GM18520 (cell line): ENCODE data around the gene C5orf47.

ENCODE experiments used
- ATAC-seq: cut with Tn5 transposase; IDR thresholded peaks from one replicate; pipeline ENCODE4 v1.9.1; 2021; ENCODE audit not compliant: unreplicated experiment

The C5orf47 gene

GRCh38 chr5:174022384-174023095 lies 33.6 kb downstream of the C5orf47 start:
- no peak for ATAC-seq

GRCh38 chr5:174030286-174030685 lies 41.3 kb downstream of the C5orf47 start:
- ATAC-seq = no peak

- ATAC-seq = no peak
Measured at GRCh38 chr5:174044466-174045254, 55.7 kb downstream of the C5orf47 start.

- ATAC-seq = no peak
Measured at GRCh38 chr5:174045470-174046025, 56.6 kb downstream of the C5orf47 start, which contains the start of gene NSG2. TSS of gene NSG2 (plus strand) at chr5:174045706. CDS start at chr5:174046756, 1,050 bp downstream.

GRCh38 chr5:174046558-174046957 lies 57.6 kb downstream of the C5orf47 start:
- no peak for ATAC-seq

- no peak for ATAC-seq
Measured at GRCh38 chr5:174047472-174048099, 58.6 kb downstream of the C5orf47 start.

- no peak for ATAC-seq
Measured at GRCh38 chr5:174052636-174053035, 63.7 kb downstream of the C5orf47 start.

- no peak for ATAC-seq
Measured at GRCh38 chr5:174053905-174054304, 64.9 kb downstream of the C5orf47 start.
